ENCODE data around the gene LRRC28. TPM values are rescaled to one million over a fixed set of nuclear protein-coding genes. Genes with fewer than 3 reads are reported as not detected.

The LRRC28 gene
- total RNA-seq, 1 experiment from 2014 or later: 39.3 TPM

GRCh38 chr15:99315636-99316035 is 64.4 kb downstream of the LRRC28 start:
- no TSS peak for BruUV-seq (replicated peaks)
- in situ Hi-C loops (cut with HindIII; ENCODE audit: low pct_unique_long_range_greater_than_20kb, low sequenced_read_pairs): no loop called here
- no peaks in the 10 kb centered on the region for H3K36me3 ChIP-seq (ENCODE audit: control insufficient read depth, insufficient read depth, low read length)
- ATAC-seq (no peak), DNase-seq (ENCODE audit: low read depth, low spot score) (no peak)
- ChIA-PET POLR2A (no interaction called here), CTCF (no interaction called here)
- H3K27ac ChIP-seq (ENCODE audit: low read length): no peak overlapping the region
- no peaks in the 10 kb centered on the region for H3K27me3 ChIP-seq (ENCODE audit: control insufficient read depth, insufficient read depth, low read length)
- intact Hi-C loops (cut with micrococcal nuclease; ENCODE audit: unreplicated experiment): no loop called here
- peaks cover 17% of the 10 kb centered on the region; the same call in 1 of the 2 replicates for H3K9me3 ChIP-seq (ENCODE audit: control insufficient read depth, insufficient read depth, low read depth, low read length)
- TF ChIP-seq SIN3A (IDR thresholded peaks at IDR 0.05; ENCODE audit: borderline replicate concordance, insufficient read depth, low read depth, low read length) (no peak), CTCF (IDR thresholded peaks at IDR 0.05) (no peak), TCF7L2 (IDR thresholded peaks at IDR 0.05; ENCODE audit: low read depth, low read length) (no peak), POLR2AphosphoS5 (IDR thresholded peaks at IDR 0.05; ENCODE audit: low read depth, low read length) (no peak), REST (IDR thresholded peaks at IDR 0.05; ENCODE audit: insufficient read depth in 1 of 2, low read depth in 2 of 2, low read length in 1 of 2) (no peak)
- no peak overlapping the region for H3K4me3 ChIP-seq (ENCODE audit: low read depth in 2 of 2, low read length in 2 of 2)
- no peaks in the 10 kb centered on the region for H3K4me1 ChIP-seq (ENCODE audit: control insufficient read depth, insufficient read depth, low read length)

GRCh38 chr15:99320374-99321215 is 69.3 kb downstream of the LRRC28 start:
- H3K4me1 ChIP-seq (ENCODE audit: control insufficient read depth, insufficient read depth, low read length): no peaks in the 10 kb centered on the region
- ATAC-seq: no peak
- H3K9me3 ChIP-seq (ENCODE audit: control insufficient read depth, insufficient read depth, low read depth, low read length): no peaks in the 10 kb centered on the region
- ChIA-PET CTCF (no interaction called here), POLR2A (no interaction called here)
- H3K4me3 ChIP-seq (ENCODE audit: low read depth in 2 of 2, low read length in 2 of 2): no peak overlapping the region
- intact Hi-C loops (cut with micrococcal nuclease; ENCODE audit: unreplicated experiment): no loop called here
- no peaks in the 10 kb centered on the region for H3K36me3 ChIP-seq (ENCODE audit: control insufficient read depth, insufficient read depth, low read length)
- H3K27me3 ChIP-seq (ENCODE audit: control insufficient read depth, insufficient read depth, low read length): no peaks in the 10 kb centered on the region
- H3K27ac ChIP-seq (ENCODE audit: low read length): no peak overlapping the region
- in situ Hi-C loops (cut with HindIII; ENCODE audit: low pct_unique_long_range_greater_than_20kb, low sequenced_read_pairs): no loop called here
- no peak for DNase-seq (ENCODE audit: low read depth, low spot score)
- no peak for TF ChIP-seq CTCF (IDR thresholded peaks at IDR 0.05)
- TF ChIP-seq POLR2AphosphoS5 (IDR thresholded peaks at IDR 0.05; ENCODE audit: low read depth, low read length): no peak
- no peak for TF ChIP-seq SIN3A (IDR thresholded peaks at IDR 0.05; ENCODE audit: borderline replicate concordance, insufficient read depth, low read depth, low read length)
- TF ChIP-seq TCF7L2 (IDR thresholded peaks at IDR 0.05; ENCODE audit: low read depth, low read length): no peak
- TF ChIP-seq REST (IDR thresholded peaks at IDR 0.05; ENCODE audit: insufficient read depth in 1 of 2, low read depth in 2 of 2, low read length in 1 of 2): no peak
- no TSS peak for BruUV-seq (replicated peaks)
